IPS-NIHi11 (cell line): ENCODE data around the gene AQP12B.
"Not testable (repeated sequence)": the region's sequence is repeated elsewhere in the genome, so short reads cannot be mapped to it uniquely, and the experiment has no call there.

Experiments used
- DNase-seq: peaks from one replicate; pipeline ENCODE4 v3.0.0; 2012; ENCODE audit warnings: mixed read lengths, low spot score

The AQP12B gene

GRCh38 chr2:240701091-240701735 is 18.5 kb upstream of the AQP12B start:
- DNase-seq = no peak

GRCh38 chr2:240700616-240701015 is 17.9 kb upstream of the AQP12B start:
- DNase-seq = not testable (repeated sequence)

- not testable (repeated sequence) for DNase-seq
These were observed 17.1 kb upstream of the AQP12B start for GRCh38 chr2:240699835-240700234.

- DNase-seq = not testable (repeated sequence)
These were observed 16.3 kb upstream of the AQP12B start for GRCh38 chr2:240698852-240699561.

GRCh38 chr2:240696469-240696868 is 13.8 kb upstream of the AQP12B start:
- DNase-seq = not testable (repeated sequence)

- DNase-seq = not testable (repeated sequence)
These were observed 12.9 kb upstream of the AQP12B start for GRCh38 chr2:240695593-240695992.

- not testable (repeated sequence) for DNase-seq
These were observed 11.6 kb upstream of the AQP12B start for GRCh38 chr2:240694304-240694703.

- not testable (repeated sequence) for DNase-seq
These were observed 10.2 kb upstream of the AQP12B start for GRCh38 chr2:240692583-240693561.

- not testable (repeated sequence) for DNase-seq
These were observed 9.1 kb upstream of the AQP12B start, which contains the start of gene AQP12A for GRCh38 chr2:240691631-240692420. Gene AQP12A, plus strand, starts transcription at chr2:240691866. Its CDS starts 48 bp downstream, at chr2:240691914.

- DNase-seq = not testable (repeated sequence)
These were observed 8.4 kb upstream of the AQP12B start for GRCh38 chr2:240691075-240691427.

GRCh38 chr2:240690421-240691074 is 7.9 kb upstream of the AQP12B start:
- DNase-seq = not testable (repeated sequence)

- DNase-seq = no peak
These were observed 7.3 kb upstream of the AQP12B start for GRCh38 chr2:240689975-240690374.

GRCh38 chr2:240688553-240688919 is 5.9 kb upstream of the AQP12B start:
- DNase-seq = no peak

GRCh38 chr2:240687741-240688552 is 5.3 kb upstream of the AQP12B start:
- no peak for DNase-seq

GRCh38 chr2:240687045-240687740 is 4.5 kb upstream of the AQP12B start:
- DNase-seq = no peak

GRCh38 chr2:240686460-240686859 is 3.8 kb upstream of the AQP12B start:
- no peak for DNase-seq

- peak; percentile 74 for DNase-seq
These were observed 3.2 kb upstream of the AQP12B start for GRCh38 chr2:240685771-240686371.

GRCh38 chr2:240683980-240684728 is 1.5 kb upstream of the AQP12B start:
- DNase-seq = not testable (repeated sequence)
